WTC11 (cell line): ENCODE measurements around the gene PTPRN2. TPM values are rescaled to one million over a fixed set of nuclear protein-coding genes. Genes with fewer than 3 reads are reported as not detected.

Source experiments
- ATAC-seq: fragments of 200-7000 bp; cut with Tn5 transposase; 2 replicates; pipeline ENCODE4 v1.10.0; 2021; ENCODE audit warnings: mild to moderate bottlenecking, moderate library complexity
- CTCF ChIA-PET: fragments of 300-600 bp; sonication (Branson Sonifier 250); formaldehyde crosslinking; loops from one replicate; lab custom pipeline; 2021; ENCODE audit warnings: antibody characterized with exemption; lab: Charles Lee
- POLR2A ChIA-PET: fragments of 350-600 bp; sonication (Branson Sonifier 250); formaldehyde crosslinking; loops from one replicate; lab custom pipeline; 2021; ENCODE audit warnings: antibody characterized with exemption; lab: Charles Lee
- DNase-seq: peaks from one replicate; pipeline ENCODE4 v3.0.0; 2021; ENCODE audit warnings: low spot score
- H3K27ac Mint-ChIP-seq: 2 replicates; pipeline ENCODE4 v1.8.0; 2021; ENCODE audit warnings: mixed read lengths
- H3K27me3 Mint-ChIP-seq: 2 replicates; pipeline ENCODE4 v1.8.0; 2021; ENCODE audit warnings: low read depth, mild to moderate bottlenecking, moderate library complexity, mixed read lengths
- H3K36me3 Mint-ChIP-seq: 2 replicates; pipeline ENCODE4 v1.8.0; 2021; ENCODE audit warnings: mixed read lengths
- H3K4me1 Mint-ChIP-seq: 2 replicates; pipeline ENCODE4 v1.8.0; 2022; ENCODE audit warnings: mixed read lengths
- H3K4me3 Mint-ChIP-seq: 2 replicates; pipeline ENCODE4 v1.8.0; 2021; ENCODE audit warnings: mild to moderate bottlenecking, moderate library complexity, mixed read lengths
- H3K9me3 Mint-ChIP-seq: 2 replicates; pipeline ENCODE4 v1.8.0; 2021; ENCODE audit warnings: mixed read lengths
- E2F1 ChIP-seq: sonication (generic); formaldehyde crosslinking; IDR thresholded peaks from 2 replicates; pipeline ENCODE4 v1.8.0; 2022; ENCODE audit warnings: mild to moderate bottlenecking, missing genetic modification reagents
- EMX1 ChIP-seq: fragments of 250-450 bp; sonication (Bioruptor Pico); IDR thresholded peaks from 2 replicates; pipeline ENCODE4 v1.8.0; 2021; ENCODE audit warnings: mild to moderate bottlenecking
- FOXP4 ChIP-seq: sonication (generic); formaldehyde crosslinking; IDR thresholded peaks from 2 replicates; pipeline ENCODE4 v1.8.0; 2022; ENCODE audit warnings: mild to moderate bottlenecking, missing genetic modification reagents
- NR1H2 ChIP-seq: sonication (generic); formaldehyde crosslinking; IDR thresholded peaks from 2 replicates; pipeline ENCODE4 v1.9.0; 2021; ENCODE audit warnings: mild to moderate bottlenecking, moderate library complexity, missing genetic modification reagents
- USF1 ChIP-seq: sonication (generic); formaldehyde crosslinking; IDR thresholded peaks from 2 replicates; pipeline ENCODE4 v1.8.0; 2022; ENCODE audit warnings: mild to moderate bottlenecking, missing genetic modification reagents
- ZBTB21 ChIP-seq: sonication (generic); formaldehyde crosslinking; IDR thresholded peaks from 2 replicates; pipeline ENCODE4 v1.8.1; 2023; ENCODE audit warnings: mild to moderate bottlenecking, missing genetic modification reagents, borderline replicate concordance
- ZNF532 ChIP-seq: fragments of 250-450 bp; sonication (Bioruptor Pico); IDR thresholded peaks from 2 replicates; pipeline ENCODE4 v1.9.0; 2021; ENCODE audit warnings: mild to moderate bottlenecking, borderline replicate concordance
- ZNF671 ChIP-seq: fragments of 250-450 bp; sonication (Bioruptor Pico); IDR thresholded peaks from 2 replicates; pipeline ENCODE4 v1.8.0; 2021; ENCODE audit warnings: mild to moderate bottlenecking
- total RNA-seq: library from RNA; stranded (reverse); gene quantifications from 3 replicates; pipeline ENCODE4 v1.2.3, GENCODE V29; 2021

PTPRN2 gene
- total RNA-seq, 1 experiment from 2014 or later = 4.7 TPM

GRCh38 chr7:158289231-158289630 is 298.4 kb downstream of the PTPRN2 start:
- Mint-ChIP-seq H3K36me3 (peaks cover 52% of the 10 kb centered on the region), H3K9me3 (peaks cover 52% of the 10 kb centered on the region), H3K4me1 (peaks cover 17% of the 10 kb centered on the region), H3K27me3 (peaks cover 5% of the 10 kb centered on the region), H3K4me3 (no peak overlapping the region), H3K27ac (no peak overlapping the region)
- no peak for TF ChIP-seq ZBTB21 (CRISPR knock-in tag)
- POLR2A ChIA-PET = no interaction called here
- CTCF ChIA-PET = no interaction called here
- no peak for ATAC-seq
- no peak for DNase-seq

GRCh38 chr7:158286210-158286609 is 301.4 kb downstream of the PTPRN2 start:
- ATAC-seq = no peak
- H3K9me3 Mint-ChIP-seq = peaks cover 48% of the 10 kb centered on the region

More at GRCh38 chr7:158286210-158286609, 301.4 kb downstream of the PTPRN2 start:
- Mint-ChIP-seq H3K4me1 (0 out of 2 replicates have a peak, but pooled peaks cover 1% of the 10 kb centered on the region), H3K27ac (no peak overlapping the region), H3K36me3 (peaks cover 46% of the 10 kb centered on the region), H3K4me3 (no peak overlapping the region), H3K27me3 (peaks cover 5% of the 10 kb centered on the region)
- TF ChIP-seq NR1H2 (CRISPR knock-in tag) = no peak
- no peak for TF ChIP-seq USF1 (CRISPR knock-in tag)
- no peak for TF ChIP-seq ZNF671 (CRISPR knock-in tag)
- no peak for TF ChIP-seq ZNF532 (CRISPR knock-in tag)
- no peak for TF ChIP-seq FOXP4
- TF ChIP-seq E2F1 = no peak
- no peak for TF ChIP-seq EMX1
- POLR2A ChIA-PET = no interaction called here
- CTCF ChIA-PET = no interaction called here
- DNase-seq = no peak
